ENCODE results near the gene ITSN1.
"Not testable (repeated sequence)": the region's sequence is repeated elsewhere in the genome, so short reads cannot be mapped to it uniquely, and the experiment has no call there.

The ITSN1 gene

GRCh38 chr21:33769057-33769456 lies 126.8 kb downstream of the ITSN1 start:
- DNase-seq (ENCODE audit: low read depth), result no peak

DNA sequence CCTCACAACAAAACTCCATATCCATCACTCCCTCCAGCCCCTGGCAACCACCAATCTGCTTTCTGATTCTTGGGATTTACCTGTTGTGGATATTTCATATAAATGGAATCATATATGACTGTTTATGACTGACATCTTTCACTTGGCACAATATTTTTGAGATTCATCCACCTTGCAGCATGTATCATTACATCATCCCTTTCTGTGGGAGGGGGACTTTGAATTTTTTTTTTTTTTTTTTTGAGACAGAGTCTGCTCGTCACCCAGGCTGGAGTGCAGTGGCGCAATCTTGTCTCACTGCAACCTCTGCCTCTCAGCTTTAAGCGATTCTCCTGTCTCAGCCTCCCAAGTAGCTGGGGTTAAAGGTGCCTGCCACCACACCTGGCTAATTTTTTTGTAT lies 128.2 kb downstream of the ITSN1 start:
- DNase-seq (ENCODE audit: low read depth), result no peak

GRCh38 chr21:33771976-33772375 lies 129.7 kb downstream of the ITSN1 start:
- no peak for DNase-seq (ENCODE audit: low read depth)

DNA sequence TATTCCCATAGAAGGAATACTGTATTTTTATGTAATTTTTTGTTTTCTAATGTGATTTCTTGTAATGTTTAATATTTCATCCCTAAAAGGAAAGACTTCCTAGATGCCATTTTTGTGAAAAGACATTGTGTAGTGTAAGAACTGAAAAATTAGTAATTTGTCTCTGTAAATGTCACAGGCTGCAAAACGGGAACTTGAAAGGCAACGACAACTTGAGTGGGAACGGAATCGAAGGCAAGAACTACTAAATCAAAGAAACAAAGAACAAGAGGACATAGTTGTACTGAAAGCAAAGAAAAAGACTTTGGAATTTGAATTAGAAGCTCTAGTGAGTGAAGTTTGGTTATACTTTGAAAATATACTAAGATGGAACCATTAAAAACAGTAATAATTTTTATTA lies 132.2 kb downstream of the ITSN1 start:
- no peak for DNase-seq (ENCODE audit: low read depth)

DNA sequence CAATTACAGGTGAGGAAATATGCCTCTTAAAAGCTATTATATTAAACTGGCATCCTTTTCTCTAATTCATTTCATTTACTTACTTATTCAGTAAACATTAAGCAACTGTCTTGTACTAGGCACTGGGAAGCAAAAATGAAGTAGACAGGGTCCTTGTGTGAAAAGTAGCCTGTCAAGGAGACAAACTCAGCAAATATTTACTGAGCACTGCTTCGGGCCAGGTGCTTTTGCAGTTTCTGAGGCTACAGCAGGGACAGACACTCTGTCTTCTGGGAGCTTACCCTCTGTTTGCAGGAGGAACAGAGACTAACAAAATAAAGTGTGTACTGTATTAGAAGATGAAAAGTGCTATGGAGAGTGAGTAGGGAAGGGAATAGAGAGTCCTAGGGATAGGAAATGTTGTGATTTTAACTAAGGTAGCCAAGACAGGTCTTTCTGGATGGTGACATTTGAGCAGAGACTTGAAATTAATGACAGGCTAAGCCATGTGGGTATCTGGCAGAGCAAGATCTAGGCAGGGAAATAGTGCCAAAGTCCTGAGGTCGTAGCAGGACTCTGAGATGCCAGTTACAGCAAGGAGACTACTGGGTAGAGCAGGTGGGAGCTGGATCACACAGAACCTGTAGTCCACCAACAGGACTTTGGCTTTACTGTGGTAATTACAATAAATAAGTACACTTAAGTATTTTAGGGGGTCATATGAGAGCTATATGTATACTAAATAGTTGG lies 133.0 kb downstream of the ITSN1 start:
- DNase-seq (ENCODE audit: low read depth), result no peak

DNA sequence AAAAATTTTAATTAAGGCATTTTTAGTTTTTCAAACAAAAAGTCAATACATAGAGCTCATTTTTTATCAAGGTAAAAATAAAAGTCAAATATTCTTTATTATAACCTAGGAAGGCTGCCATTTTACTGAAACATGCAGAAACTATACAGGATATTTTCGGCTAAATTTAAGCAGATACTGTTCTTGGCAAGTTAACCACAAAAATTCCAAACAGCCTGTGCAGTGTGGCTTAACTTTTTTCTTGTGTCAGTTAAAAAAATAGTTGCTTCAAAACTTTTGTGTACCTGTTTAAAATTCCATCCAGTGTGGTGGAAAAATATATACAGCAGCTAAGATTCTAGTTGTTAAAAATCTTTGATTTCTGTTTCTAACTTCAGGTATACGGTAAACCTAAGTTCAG lies 138.3 kb downstream of the ITSN1 start:
- DNase-seq (ENCODE audit: low read depth), result no peak

- no peak for DNase-seq (ENCODE audit: low read depth)
These were observed 138.8 kb downstream of the ITSN1 start for GRCh38 chr21:33781121-33781520.

DNA sequence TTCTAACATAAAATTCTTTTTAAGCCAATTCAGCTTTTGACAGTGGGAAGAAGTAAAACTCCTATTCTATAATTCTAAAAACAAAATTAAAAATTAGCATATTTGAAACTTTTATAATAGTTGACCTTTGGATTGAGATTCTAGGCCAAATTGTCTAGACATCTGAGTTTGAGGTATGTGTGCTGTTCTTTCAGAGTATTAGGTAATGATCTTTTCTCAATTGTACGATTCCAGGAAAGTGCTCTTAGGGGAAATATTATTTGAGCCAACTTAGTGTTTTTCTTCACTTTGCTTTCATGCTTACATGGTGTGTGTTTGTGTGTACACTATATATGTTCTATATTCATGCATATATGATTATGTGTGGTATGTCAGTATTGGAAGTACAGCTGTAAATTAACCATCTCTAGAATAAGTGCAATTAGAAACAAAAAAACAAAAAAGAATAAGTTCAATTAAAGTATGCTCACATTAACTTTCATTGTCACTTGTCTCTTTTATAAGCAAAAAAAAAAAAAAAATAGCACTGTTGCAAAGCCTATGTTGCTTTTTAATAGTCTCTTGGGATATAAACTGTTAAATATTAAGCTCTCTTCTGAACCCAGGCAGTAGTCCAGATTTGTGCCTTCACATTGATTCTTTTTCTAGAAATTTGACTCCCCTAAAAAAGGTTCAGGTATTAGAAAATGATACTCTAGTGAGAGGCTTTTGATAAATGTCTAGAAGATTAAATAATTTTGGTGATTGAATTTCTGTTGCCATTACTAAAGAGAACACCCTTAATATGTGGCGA lies 141.1 kb downstream of the ITSN1 start:
- DNase-seq (ENCODE audit: low read depth), result no peak

DNA sequence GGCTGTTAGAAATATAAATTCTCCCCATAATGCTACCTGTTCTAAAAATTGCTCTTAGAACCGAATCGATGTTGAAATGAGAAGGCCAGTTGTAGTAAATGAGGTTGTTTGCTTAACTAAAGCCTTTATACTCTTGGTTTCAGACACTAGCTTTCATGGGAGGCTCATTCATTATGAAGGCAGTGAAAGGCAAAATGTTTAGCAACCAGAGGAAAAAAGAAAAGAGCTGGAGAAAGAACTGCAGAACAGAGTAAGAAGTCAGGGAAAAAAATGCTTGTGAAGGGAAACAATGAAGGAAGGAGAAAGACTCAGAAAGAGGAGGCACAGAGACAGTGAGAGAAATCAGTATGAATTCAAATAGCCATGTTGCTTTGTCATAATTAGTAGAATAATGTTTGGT lies 145.1 kb downstream of the ITSN1 start:
- no peak for DNase-seq (ENCODE audit: low read depth)

DNA sequence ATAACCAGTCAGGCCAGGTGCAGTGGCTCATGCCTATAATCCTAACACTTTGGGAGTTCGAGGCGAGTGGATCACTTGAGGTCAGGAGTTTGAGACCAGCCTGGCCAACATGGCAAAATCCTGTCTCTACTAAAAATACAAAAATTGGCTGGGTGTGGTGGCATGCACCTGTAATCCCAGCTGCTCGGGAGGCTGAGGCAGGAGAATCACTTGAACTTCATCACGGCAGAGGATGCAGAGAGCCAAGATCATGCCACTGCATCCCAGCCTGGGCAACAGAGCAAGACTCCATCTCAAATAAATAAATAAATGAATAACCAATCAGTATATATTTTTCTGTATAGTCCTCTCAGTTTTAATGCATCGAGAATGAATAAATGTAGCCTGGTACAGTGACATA lies 146.1 kb downstream of the ITSN1 start:
- DNase-seq (ENCODE audit: low read depth), result not testable (repeated sequence)

DNA sequence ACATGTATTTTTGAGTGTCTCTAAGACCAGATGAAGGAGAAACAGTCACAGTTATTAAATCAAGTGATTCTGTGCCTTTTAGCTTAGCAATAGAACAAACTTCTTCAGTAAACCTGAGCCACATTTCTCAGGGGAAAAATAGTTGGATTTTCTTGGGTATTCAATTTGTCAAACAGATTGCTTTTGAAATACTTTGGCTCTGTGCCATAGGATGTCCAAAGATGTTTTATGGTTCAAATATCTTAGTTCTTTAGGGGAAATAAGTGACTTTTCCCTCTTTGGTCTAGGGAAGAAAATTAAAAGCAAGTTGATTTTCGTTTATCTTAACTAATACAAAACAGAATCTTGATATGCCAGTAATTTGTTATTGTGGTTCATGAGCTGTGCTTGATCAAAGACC lies 147.4 kb downstream of the ITSN1 start:
- DNase-seq (ENCODE audit: low read depth), result no peak

- no peak for DNase-seq (ENCODE audit: low read depth)
These were observed 148.8 kb downstream of the ITSN1 start for GRCh38 chr21:33791073-33791472.

DNA sequence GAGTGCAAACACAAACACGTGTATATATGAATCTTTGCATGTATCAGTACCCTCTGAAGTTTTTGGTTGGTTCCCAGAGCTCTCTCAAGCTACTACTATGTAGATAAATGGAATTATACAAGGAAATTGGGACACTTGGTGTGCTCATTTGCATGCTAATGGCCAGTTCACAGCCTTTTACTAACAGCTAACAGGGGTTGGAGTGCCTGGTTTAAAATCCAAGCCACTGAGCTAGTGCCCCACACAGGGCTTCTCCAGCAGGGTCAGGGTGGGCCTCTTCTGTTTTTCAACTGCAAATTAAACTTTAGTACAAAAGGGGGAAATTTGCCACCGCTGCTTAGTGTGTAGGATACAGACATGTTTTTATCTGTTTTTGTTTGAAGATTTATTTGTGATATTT lies 152.3 kb downstream of the ITSN1 start:
- DNase-seq (ENCODE audit: low read depth), result no peak

GRCh38 chr21:33797565-33797964 lies 155.3 kb downstream of the ITSN1 start:
- DNase-seq (ENCODE audit: low read depth), result no peak

DNA sequence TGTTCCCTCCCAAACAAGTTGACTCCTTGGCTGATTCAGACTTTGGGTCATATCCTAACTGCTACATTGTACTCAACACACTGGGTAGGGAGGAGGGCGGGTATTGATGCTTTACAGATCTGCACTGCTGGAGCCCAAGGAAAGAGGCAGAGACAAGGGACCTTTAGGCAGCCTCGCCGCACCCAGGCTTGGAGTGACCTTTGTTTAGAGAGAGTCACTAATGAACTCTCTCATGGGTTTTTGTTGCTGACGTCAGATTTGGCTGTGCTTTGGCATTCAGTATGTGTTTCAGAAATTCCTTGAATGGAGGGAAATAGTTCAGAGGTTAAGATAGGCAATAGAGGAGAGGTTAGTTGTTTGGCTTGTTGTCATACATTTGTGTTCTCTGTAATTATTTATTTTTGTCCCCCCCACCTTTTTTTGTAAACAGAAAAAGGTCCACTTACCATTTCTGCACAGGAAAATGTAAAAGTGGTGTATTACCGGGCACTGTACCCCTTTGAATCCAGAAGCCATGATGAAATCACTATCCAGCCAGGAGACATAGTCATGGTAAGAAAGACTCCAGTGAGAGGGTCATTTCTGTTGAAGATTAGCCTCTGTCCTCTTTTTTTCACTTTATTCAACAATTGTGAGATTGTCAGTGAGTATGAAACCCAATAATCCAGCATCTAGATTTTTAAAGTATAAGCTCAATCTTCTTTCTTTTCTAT lies 157.2 kb downstream of the ITSN1 start:
- no peak for DNase-seq (ENCODE audit: low read depth)

GRCh38 chr21:33800753-33801423 lies 158.6 kb downstream of the ITSN1 start:
- DNase-seq (ENCODE audit: low read depth), result no peak

- DNase-seq (ENCODE audit: low read depth), result no peak
These were observed 159.4 kb downstream of the ITSN1 start for GRCh38 chr21:33801424-33802405.

DNA sequence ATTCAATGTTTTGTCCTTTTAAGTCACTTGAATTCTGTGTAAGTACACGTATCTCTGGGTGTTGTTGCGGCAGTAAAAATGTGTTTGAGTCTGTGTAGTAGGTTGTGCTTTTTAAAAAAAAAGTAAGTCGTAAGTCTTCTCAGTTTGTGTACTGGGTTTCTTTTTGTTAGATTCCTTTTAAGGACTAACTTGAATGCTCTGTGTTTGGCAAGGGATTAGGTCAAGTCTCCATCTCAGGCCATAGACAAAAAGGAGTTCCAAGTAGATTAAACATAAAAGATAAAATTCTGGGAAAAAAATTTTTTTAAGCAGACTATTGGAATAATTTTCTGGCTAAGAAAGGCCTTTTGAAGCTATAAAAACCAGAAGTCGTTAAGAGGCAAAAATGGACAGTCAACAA lies 160.2 kb downstream of the ITSN1 start:
- no peak for DNase-seq (ENCODE audit: low read depth)

DNA sequence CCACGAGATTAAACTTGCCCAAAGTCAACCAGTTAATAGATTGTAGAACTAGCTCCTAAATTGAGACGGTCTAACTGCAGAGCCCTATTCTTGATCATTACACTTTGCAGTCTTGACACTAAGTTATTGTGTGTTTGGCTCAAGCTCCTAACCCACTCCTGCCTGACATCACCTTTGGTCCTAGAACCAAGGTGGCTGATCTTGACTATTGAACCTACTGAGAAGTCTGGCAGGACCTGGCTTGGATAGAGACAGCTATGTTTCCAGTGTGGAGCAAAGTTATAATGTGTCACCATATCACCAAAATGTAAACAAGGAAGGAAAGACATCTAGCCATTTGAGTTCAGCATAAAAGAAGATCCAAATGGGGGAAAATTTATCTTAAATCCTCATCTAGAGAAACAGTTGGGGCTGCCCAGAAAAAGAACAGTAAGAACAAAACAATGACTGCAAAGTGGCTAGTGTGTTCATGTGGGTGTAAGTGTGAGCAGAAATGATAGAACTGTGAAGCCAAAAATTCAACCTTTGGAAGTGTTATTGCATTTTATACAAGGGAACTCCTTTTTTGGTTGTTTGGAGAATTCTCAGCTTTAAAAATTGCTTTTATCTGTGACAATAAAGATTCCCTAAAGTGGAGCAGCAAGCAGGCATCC lies 166.5 kb downstream of the ITSN1 start:
- DNase-seq (ENCODE audit: low read depth), result no peak

DNA sequence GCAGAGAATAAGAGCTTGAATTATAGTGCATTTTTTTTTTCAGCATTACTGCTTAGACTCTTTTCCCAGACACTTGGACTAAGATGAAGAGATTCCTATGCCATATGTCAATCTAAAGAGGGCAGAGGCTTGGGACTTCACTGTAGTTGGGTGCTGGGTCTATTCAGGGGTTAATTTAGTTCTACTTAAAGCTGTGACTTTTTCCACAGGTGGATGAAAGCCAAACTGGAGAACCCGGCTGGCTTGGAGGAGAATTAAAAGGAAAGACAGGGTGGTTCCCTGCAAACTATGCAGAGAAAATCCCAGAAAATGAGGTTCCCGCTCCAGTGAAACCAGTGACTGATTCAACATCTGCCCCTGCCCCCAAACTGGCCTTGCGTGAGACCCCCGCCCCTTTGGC lies 168.5 kb downstream of the ITSN1 start:
- DNase-seq (ENCODE audit: low read depth), result no peak
